BE2C (cell line): ENCODE results near the gene NPHP4. TPM values are rescaled to one million over a fixed set of nuclear protein-coding genes. Genes with fewer than 3 reads are reported as not detected.

Experiments
- DNase-seq: peaks from one replicate; pipeline ENCODE4 v3.0.0-alpha.2; 2020
- H3K27me3 ChIP-seq: fragments of 250-450 bp; sonication (Bioruptor Pico); 2 replicates; pipeline ENCODE4 v1.5.1; 2020; ENCODE audit warnings: mild to moderate bottlenecking
- H3K36me3 ChIP-seq: fragments of 250-450 bp; sonication (Bioruptor Pico); 2 replicates; pipeline ENCODE4 v1.5.1; 2020; ENCODE audit warnings: mild to moderate bottlenecking
- H3K4me1 ChIP-seq: fragments of 250-450 bp; sonication (Bioruptor Pico); 2 replicates; pipeline ENCODE4 v1.5.1; 2020
- H3K4me3 ChIP-seq: 2 replicates; pipeline ENCODE4 v1.5.1; 2011; ENCODE audit warnings: low read depth, low read length
- H3K9me3 ChIP-seq: fragments of 250-450 bp; sonication (Bioruptor Pico); 2 replicates; pipeline ENCODE4 v1.5.1; 2020
- CTCF ChIP-seq: IDR thresholded peaks from 2 replicates; pipeline ENCODE4 v1.5.1; 2012; ENCODE audit warnings: mild to moderate bottlenecking, low read depth, low read length
- polyA plus RNA-seq: library from polyadenylated mRNA; unstranded; fragments of >200 nt; gene quantifications from one replicate; pipeline ENCODE4 v1.2.1, GENCODE V29; 2012; ENCODE audit warnings: low read depth, missing spikeins; ENCODE audit not compliant: insufficient read length, insufficient read depth

NPHP4 gene
- 13.0 TPM for polyA plus RNA-seq

- DNase-seq = peak; percentile 96
- H3K4me1 ChIP-seq = no peaks in the 10 kb centered on the region
- no peaks in the 10 kb centered on the region for H3K27me3 ChIP-seq
- no peaks in the 10 kb centered on the region for H3K36me3 ChIP-seq
- peak within 1 kb of the TSS; percentile 67 for H3K4me3 ChIP-seq
- no peak for TF ChIP-seq CTCF
- H3K9me3 ChIP-seq = no peaks in the 10 kb centered on the region
Observed at GRCh38 chr1:5992026-5992813, at the start of gene NPHP4. NPHP4 (minus strand) TSS chr1:5992425; CDS start chr1:5986289, 6,136 bp downstream.

GRCh38 chr1:6041432-6042062 is 49.3 kb upstream of the NPHP4 start:
- no peaks in the 10 kb centered on the region for H3K9me3 ChIP-seq
- TF ChIP-seq CTCF = peak; percentile 71
- peak; percentile 72 for DNase-seq
- H3K4me3 ChIP-seq = no peak overlapping the region
- no peaks in the 10 kb centered on the region for H3K36me3 ChIP-seq
- no peaks in the 10 kb centered on the region for H3K27me3 ChIP-seq
- no peaks in the 10 kb centered on the region; the same call in 1 of the 2 replicates for H3K4me1 ChIP-seq

- peak; percentile 38 for DNase-seq
- TF ChIP-seq CTCF = no peak
- no peaks in the 10 kb centered on the region; the same call in 1 of the 2 replicates for H3K4me1 ChIP-seq
Observed at GRCh38 chr1:6040861-6041415, 48.7 kb upstream of the NPHP4 start.

GRCh38 chr1:6040444-6040843 is 48.2 kb upstream of the NPHP4 start:
- Histone ChIP-seq H3K27me3 (no peaks in the 10 kb centered on the region), H3K36me3 (no peaks in the 10 kb centered on the region), H3K4me1 (no peaks in the 10 kb centered on the region; the same call in 1 of the 2 replicates), H3K9me3 (no peaks in the 10 kb centered on the region), H3K4me3 (no peak overlapping the region)
- TF ChIP-seq CTCF = no peak
- no peak for DNase-seq

More at GRCh38 chr1:6040861-6041415, 48.7 kb upstream of the NPHP4 start:
- Histone ChIP-seq H3K4me3 (no peak overlapping the region), H3K27me3 (no peaks in the 10 kb centered on the region), H3K9me3 (no peaks in the 10 kb centered on the region), H3K36me3 (no peaks in the 10 kb centered on the region)

- no peaks in the 10 kb centered on the region for H3K27me3 ChIP-seq
- no peaks in the 10 kb centered on the region for H3K36me3 ChIP-seq
- peaks cover 3% of the 10 kb centered on the region; the same call in 1 of the 2 replicates for H3K4me1 ChIP-seq
- no peaks in the 10 kb centered on the region for H3K9me3 ChIP-seq
- DNase-seq = no peak
- no peak for TF ChIP-seq CTCF
- no peak overlapping the region for H3K4me3 ChIP-seq
Observed at GRCh38 chr1:6039031-6039430, 46.8 kb upstream of the NPHP4 start.
